PC-3 (cell line): ENCODE measurements around the gene ZSCAN12. TPM values are rescaled to one million over a fixed set of nuclear protein-coding genes. Genes with fewer than 3 reads are reported as not detected.

Experiments
- ATAC-seq: fragments of 200-7000 bp; cut with Tn5 transposase; 2 replicates; pipeline ENCODE4 v1.9.1; 2020; ENCODE audit warnings: mild to moderate bottlenecking, moderate library complexity
- BruUV-seq: library from RNA; stranded (reverse); fragments of 400-500 nt; replicated peaks from 2 replicates; lab custom pipeline; 2021; lab: Mats Ljungman, UMichigan
- CTCF ChIA-PET: fragments of 300-600 bp; sonication (Branson Sonifier 250); formaldehyde crosslinking; loops from one replicate; lab custom pipeline; 2022; ENCODE audit warnings: antibody characterized with exemption; lab: Charles Lee
- POLR2A ChIA-PET: fragments of 300-600 bp; sonication (Branson Sonifier 250); formaldehyde crosslinking; loops from one replicate; lab custom pipeline; 2022; ENCODE audit warnings: antibody characterized with exemption; ENCODE audit not compliant: unreplicated experiment; lab: Charles Lee
- DNase-seq: peaks from one replicate; pipeline ENCODE4 v3.0.0-alpha.2; 2015
- H2AFZ ChIP-seq: fragments of 300-600 bp; sonication (generic); 2 replicates; pipeline ENCODE4 v1.6.0; 2016; ENCODE audit warnings: antibody characterized with exemption, low read length
- H3F3A ChIP-seq: fragments of 300-600 bp; sonication (generic); one replicate; pipeline ENCODE4 v1.6.0; 2017; ENCODE audit warnings: antibody characterized with exemption, low read length, control low read depth, mild to moderate bottlenecking; ENCODE audit not compliant: unreplicated experiment
- H3K27ac ChIP-seq: fragments of 300-600 bp; sonication (generic); 2 replicates; pipeline ENCODE4 v1.5.1; 2016; ENCODE audit warnings: mild to moderate bottlenecking, low read length
- H3K27me3 ChIP-seq: fragments of 300-600 bp; sonication (generic); 2 replicates; pipeline ENCODE4 v1.6.1; 2016; ENCODE audit warnings: low read length, mixed read lengths
- H3K36me3 ChIP-seq: fragments of 300-600 bp; sonication (generic); 2 replicates; pipeline ENCODE4 v1.6.1; 2016; ENCODE audit warnings: low read depth, mixed run types, low read length, mixed read lengths
- H3K4me1 ChIP-seq: fragments of 300-600 bp; sonication (generic); 2 replicates; pipeline ENCODE4 v1.5.1; 2016; ENCODE audit warnings: low read length; ENCODE audit not compliant: insufficient read depth
- H3K4me2 ChIP-seq: fragments of 300-600 bp; sonication (generic); 2 replicates; pipeline ENCODE4 v1.6.0; 2016; ENCODE audit warnings: low read length
- H3K4me3 ChIP-seq: fragments of 300-600 bp; sonication (generic); 2 replicates; pipeline ENCODE4 v1.5.1; 2016; ENCODE audit warnings: mild to moderate bottlenecking, low read length, mixed read lengths
- H3K79me2 ChIP-seq: fragments of 300-600 bp; sonication (generic); 2 replicates; pipeline ENCODE4 v1.6.1; 2017; ENCODE audit warnings: low read length, mixed read lengths
- H3K9ac ChIP-seq: fragments of 300-600 bp; sonication (generic); 2 replicates; pipeline ENCODE4 v1.6.0; 2016; ENCODE audit warnings: mild to moderate bottlenecking, low read length
- H3K9me2 ChIP-seq: fragments of 300-600 bp; sonication (generic); replicated peaks from 2 replicates; pipeline ENCODE4 v1.6.1; 2016; ENCODE audit warnings: mixed run types, low read length, mixed read lengths
- H3K9me3 ChIP-seq: fragments of 300-600 bp; sonication (generic); 2 replicates; pipeline ENCODE4 v1.6.1; 2016; ENCODE audit warnings: low read length, mixed read lengths
- H4K20me1 ChIP-seq: fragments of 300-600 bp; sonication (generic); 2 replicates; pipeline ENCODE4 v1.6.1; 2016; ENCODE audit warnings: low read length, mixed read lengths
- CTCF ChIP-seq: fragments of 300-600 bp; sonication (generic); conservative IDR thresholded peaks from 2 replicates; pipeline ENCODE4 v1.5.1; 2017; ENCODE audit warnings: antibody characterized with exemption, low read depth, mild to moderate bottlenecking, low read length
- EZH2 ChIP-seq: fragments of 300-600 bp; sonication (generic); IDR thresholded peaks from one replicate; pipeline ENCODE4 v1.6.1; 2017; ENCODE audit warnings: antibody characterized with exemption, mild to moderate bottlenecking, low read length; ENCODE audit not compliant: unreplicated experiment
- EZH2phosphoT487 ChIP-seq: fragments of 300-600 bp; sonication (generic); IDR thresholded peaks from 2 replicates; pipeline ENCODE4 v1.6.1; 2018; ENCODE audit warnings: mild to moderate bottlenecking, antibody characterized with exemption, low read length, borderline replicate concordance
- intact Hi-C: fragments of 100-400 bp; cut with micrococcal nuclease; formaldehyde crosslinking; loops from 2 replicates; pipeline ENCODE4 v1.9.0; 2023
- total RNA-seq: library from RNA; depleted of rRNA; stranded (reverse); fragments of >200 nt; gene quantifications from 2 replicates; pipeline ENCODE4 v1.2.3, GENCODE V29; 2014

The ZSCAN12 gene
- total RNA-seq, 1 experiment from 2014 or later, result 0.95 TPM

DNA sequence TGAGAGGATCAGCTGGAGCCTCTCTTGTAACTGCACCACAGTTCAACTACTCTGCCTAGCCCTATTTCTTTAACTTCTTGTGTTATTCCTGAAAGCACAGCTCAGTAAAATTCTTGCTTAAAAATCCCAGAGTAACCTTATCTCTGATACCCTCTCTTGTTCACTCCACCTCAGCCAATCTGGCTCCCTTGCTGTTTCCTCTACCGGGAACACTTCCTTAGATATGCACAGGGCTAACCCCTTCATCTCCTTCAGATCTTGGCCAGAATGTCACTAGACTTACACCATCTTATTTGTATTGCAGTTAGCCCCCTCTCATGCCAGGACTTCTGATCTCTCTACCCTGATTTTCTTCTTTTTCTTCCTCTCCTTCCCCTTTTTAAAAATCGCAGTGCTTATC lies 52.4 kb downstream of the ZSCAN12 start:
- DNase-seq (no peak), ATAC-seq (no peak)
- Histone ChIP-seq H3K36me3 (no peaks in the 10 kb centered on the region), H2AFZ (no peak overlapping the region), H3K27ac (no peak overlapping the region), H3K4me1 (peaks cover 15% of the 10 kb centered on the region), H4K20me1 (no peaks in the 10 kb centered on the region), H3K9me3 (no peaks in the 10 kb centered on the region), H3K4me2 (no peak overlapping the region), H3F3A (no peaks in the 10 kb centered on the region), H3K4me3 (no peak overlapping the region), H3K27me3 (no peaks in the 10 kb centered on the region), H3K79me2 (peaks cover 23% of the 10 kb centered on the region), H3K9me2 (no peaks in the 10 kb centered on the region), H3K9ac (no peak overlapping the region)
- TF ChIP-seq EZH2 (no peak), EZH2phosphoT487 (no peak), CTCF (no peak)
- ChIA-PET CTCF (interaction anchor here (0.6 kb wide), 1 partner anchor 70 kb away, joined by 3 read pairs; no protein-coding TSS in a partner anchor), POLR2A (no interaction called here)
- BruUV-seq, result no TSS peak
- intact Hi-C loops, result no loop called here

DNA sequence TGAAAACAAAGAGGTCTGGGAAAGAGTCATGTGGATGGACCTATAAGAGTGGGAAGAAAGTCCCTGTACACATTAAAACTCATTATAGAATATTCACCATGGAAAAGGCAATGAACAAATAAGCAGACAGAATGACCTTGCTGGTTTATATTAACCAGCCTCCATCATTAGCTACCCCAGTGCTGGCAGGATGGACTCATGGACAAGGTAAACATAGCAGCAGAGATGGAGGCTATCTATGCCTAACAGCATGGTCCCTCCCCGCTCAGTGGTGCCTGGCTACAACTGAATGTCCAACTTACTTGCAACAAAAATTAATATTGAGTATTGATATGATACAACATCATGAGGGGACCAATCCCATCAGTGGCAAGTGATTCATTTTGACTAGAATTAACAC lies 54.3 kb downstream of the ZSCAN12 start:
- intact Hi-C loops, result no loop called here
- no peaks in the 10 kb centered on the region for H3K9me2 ChIP-seq
- no peaks in the 10 kb centered on the region for H3K4me1 ChIP-seq
- no TSS peak for BruUV-seq
- no peaks in the 10 kb centered on the region for H4K20me1 ChIP-seq
- H2AFZ ChIP-seq, result no peak overlapping the region
- no peak for DNase-seq
- ChIA-PET POLR2A (no interaction called here), CTCF (no interaction called here)
- H3K36me3 ChIP-seq, result no peaks in the 10 kb centered on the region
- no peaks in the 10 kb centered on the region for H3K27me3 ChIP-seq
- H3K4me2 ChIP-seq, result no peak overlapping the region
- peaks cover 4% of the 10 kb centered on the region for H3K79me2 ChIP-seq
- H3F3A ChIP-seq, result no peaks in the 10 kb centered on the region
- TF ChIP-seq CTCF (no peak), EZH2phosphoT487 (no peak), EZH2 (no peak)
- no peaks in the 10 kb centered on the region for H3K9me3 ChIP-seq
- H3K9ac ChIP-seq, result no peak overlapping the region
- H3K27ac ChIP-seq, result no peak overlapping the region
- no peak overlapping the region for H3K4me3 ChIP-seq
- no peak for ATAC-seq

- ChIA-PET CTCF (no interaction called here), POLR2A (no interaction called here)
- DNase-seq (no peak), ATAC-seq (no peak)
- Histone ChIP-seq H3K4me1 (no peaks in the 10 kb centered on the region), H3K4me2 (no peak overlapping the region), H3K27ac (no peak overlapping the region), H3K36me3 (no peaks in the 10 kb centered on the region), H3K9me2 (no peaks in the 10 kb centered on the region), H3K9ac (no peak overlapping the region), H3K79me2 (no peaks in the 10 kb centered on the region), H2AFZ (no peak overlapping the region), H3K9me3 (no peaks in the 10 kb centered on the region), H4K20me1 (no peaks in the 10 kb centered on the region), H3F3A (no peaks in the 10 kb centered on the region), H3K27me3 (no peaks in the 10 kb centered on the region), H3K4me3 (no peak overlapping the region)
- intact Hi-C loops, result no loop called here
- TF ChIP-seq CTCF (no peak), EZH2phosphoT487 (no peak), EZH2 (no peak)
- no TSS peak for BruUV-seq
These were observed 55.5 kb downstream of the ZSCAN12 start for GRCh38 chr6:28343898-28344677.
